GM12878 (cell line): Measurements from ENCODE around the gene FMNL2. TPM values are rescaled to one million over a fixed set of nuclear protein-coding genes. Genes with fewer than 3 reads are reported as not detected.

Experiments
- ATAC-seq: fragments of 200-7000 bp; cut with Tn5 transposase; 3 replicates; pipeline ENCODE4 v1.9.1; 2020; ENCODE audit warnings: mild to moderate bottlenecking, moderate library complexity
- BruUV-seq: library from RNA; stranded (reverse); fragments of 400-500 nt; replicated peaks from 2 replicates; lab custom pipeline; 2021; lab: Mats Ljungman, UMichigan
- CTCF ChIA-PET: fragments of 300-600 bp; sonication (Branson Sonifier 250); formaldehyde crosslinking; extraction: SDS; loops from one replicate; lab custom pipeline; 2021; ENCODE audit warnings: inconsistent platforms; lab: Yijun Ruan, JAX
- POLR2A ChIA-PET: fragments of 350-600 bp; formaldehyde crosslinking; extraction: SDS; loops from one replicate; lab custom pipeline; 2021; ENCODE audit warnings: inconsistent platforms; lab: Charles Lee
- RAD21 ChIA-PET: fragments of 300-600 bp; sonication (Branson Sonifier 250); formaldehyde crosslinking; loops from one replicate; lab custom pipeline; 2023; ENCODE audit warnings: antibody characterized with exemption; ENCODE audit not compliant: unreplicated experiment; lab: Charles Lee
- SMC1A ChIA-PET: fragments of 300-600 bp; sonication (Branson Sonifier 250); formaldehyde crosslinking; loops from one replicate; lab custom pipeline; 2023; ENCODE audit not compliant: unreplicated experiment, uncharacterized antibody; lab: Charles Lee
- DNase-seq: peaks from one replicate; pipeline ENCODE4 v3.0.0-alpha.2; 2011; ENCODE audit warnings: low read depth, low spot score
- FAIRE-seq: peaks from 3 replicates; lab custom pipeline; 2011; peaks lifted over from hg19 to GRCh38; lab: Jason Lieb, UNC
- H2AFZ ChIP-seq: 2 replicates; pipeline ENCODE4 v1.6.0; 2011; ENCODE audit warnings: low read depth, low read length, control low read depth; ENCODE audit not compliant: control insufficient read depth
- H3K27ac ChIP-seq: 2 replicates; pipeline ENCODE4 v1.5.1; 2011; ENCODE audit warnings: control low read depth; ENCODE audit not compliant: control insufficient read depth, insufficient read depth
- H3K27me3 ChIP-seq, 2 experiments: replicated peaks in 1 of 2; 2 replicates each; pipeline versions ENCODE4 v1.6.0 to v1.6.1; 2011; ENCODE audit warnings: low read length in 1 of 2; ENCODE audit not compliant: control insufficient read depth in 2 of 2, insufficient read depth in 2 of 2
- H3K36me3 ChIP-seq, 2 experiments: 2 replicates each; pipeline ENCODE4 v1.5.1; 2011; ENCODE audit warnings: low read length in 1 of 2; ENCODE audit not compliant: control insufficient read depth in 2 of 2, insufficient read depth in 2 of 2
- H3K4me1 ChIP-seq: 2 replicates; pipeline ENCODE4 v1.6.1; 2011; ENCODE audit warnings: mild to moderate bottlenecking, low read length, moderate library complexity, mixed read lengths; ENCODE audit not compliant: control insufficient read depth, insufficient read depth
- H3K4me2 ChIP-seq: 2 replicates; pipeline ENCODE4 v1.6.0; 2011; ENCODE audit warnings: control low read depth; ENCODE audit not compliant: control insufficient read depth, insufficient read depth
- H3K4me3 ChIP-seq: fragments of 200-600 bp; sonication (generic); 2 replicates; pipeline ENCODE4 v1.5.1; 2016
- H3K79me2 ChIP-seq: 2 replicates; pipeline ENCODE4 v1.6.0; 2011; ENCODE audit warnings: low read length; ENCODE audit not compliant: control insufficient read depth, insufficient read depth
- H3K9ac ChIP-seq: 2 replicates; pipeline ENCODE4 v1.8.0; 2011; ENCODE audit warnings: low read length, control low read depth, mixed read lengths; ENCODE audit not compliant: control insufficient read depth, insufficient read depth
- H3K9me3 ChIP-seq: replicated peaks from 3 replicates; pipeline ENCODE4 v1.5.1; 2011; ENCODE audit warnings: mild to moderate bottlenecking, low read length; ENCODE audit not compliant: control insufficient read depth, insufficient read depth
- H4K20me1 ChIP-seq: 2 replicates; pipeline ENCODE4 v1.6.0; 2011; ENCODE audit not compliant: control insufficient read depth, insufficient read depth
- CEBPB ChIP-seq, 2 experiments: fragments of 150-350 bp in 1 of 2; IDR thresholded peaks; 2 replicates each; pipeline ENCODE4 v1.6.1; 2012 to 2014; ENCODE audit warnings: low read depth in 2 of 2, low read length in 2 of 2, borderline replicate concordance in 1 of 2, inconsistent platforms in 1 of 2
- CREB1 ChIP-seq: IDR thresholded peaks from 2 replicates; pipeline ENCODE4 v1.6.1; 2012; ENCODE audit warnings: low read depth, mild to moderate bottlenecking, inconsistent platforms
- DPF2 ChIP-seq: fragments of 450-650 bp; IDR thresholded peaks from 2 replicates; pipeline ENCODE4 v1.6.1; 2017; ENCODE audit warnings: mild to moderate bottlenecking
- ETV6 ChIP-seq, 2 experiments: fragments of 450-650 bp in 1 of 2; IDR thresholded peaks in 1 of 2; conservative IDR thresholded peaks in 1 of 2; 2 replicates each; pipeline ENCODE4 v1.6.1; 2014; ENCODE audit warnings: antibody characterized with exemption in 1 of 2, borderline replicate concordance in 1 of 2, low read depth in 1 of 2, mild to moderate bottlenecking in 1 of 2, moderate library complexity in 1 of 2
- HDAC2 ChIP-seq: fragments of 200-600 bp; sonication (generic); IDR thresholded peaks from 2 replicates; pipeline ENCODE4 v1.6.1; 2017
- MTA2 ChIP-seq: fragments of 450-650 bp; IDR thresholded peaks from 2 replicates; pipeline ENCODE4 v1.6.1; 2016; ENCODE audit warnings: low read depth, mild to moderate bottlenecking, moderate library complexity
- MYC ChIP-seq: IDR thresholded peaks from 2 replicates; pipeline ENCODE4 v1.6.1; 2011; ENCODE audit warnings: mild to moderate bottlenecking, low read length, moderate library complexity, inconsistent platforms; ENCODE audit not compliant: insufficient read depth, insufficient replicate concordance, insufficient read length, severe bottlenecking
- NFYB ChIP-seq: IDR thresholded peaks from 2 replicates; pipeline ENCODE4 v1.6.1; 2011; ENCODE audit warnings: low read depth, mild to moderate bottlenecking, low read length, improper control_type of control experiment, moderate library complexity; ENCODE audit not compliant: insufficient read depth
- PAX8 ChIP-seq: fragments of 450-650 bp; IDR thresholded peaks from 2 replicates; pipeline ENCODE4 v1.6.1; 2017; ENCODE audit warnings: mild to moderate bottlenecking, moderate library complexity
- RCOR1 ChIP-seq: conservative IDR thresholded peaks from 2 replicates; pipeline ENCODE4 v1.6.1; 2012; ENCODE audit warnings: low read depth, low read length, improper control_type of control experiment
- RFX5 ChIP-seq: IDR thresholded peaks from 2 replicates; pipeline ENCODE4 v1.6.1; 2011; ENCODE audit warnings: low read depth, low read length, improper control_type of control experiment
- SIN3A ChIP-seq: IDR thresholded peaks from 2 replicates; pipeline ENCODE4 v1.6.1; 2012; ENCODE audit warnings: low read depth, low read length, improper control_type of control experiment
- SMARCA5 ChIP-seq: fragments of 450-650 bp; IDR thresholded peaks from 2 replicates; pipeline ENCODE4 v1.6.1; 2017; ENCODE audit warnings: mild to moderate bottlenecking
- STAT1 ChIP-seq: fragments of 450-650 bp; conservative IDR thresholded peaks from 2 replicates; pipeline ENCODE4 v1.6.1; 2014; ENCODE audit warnings: antibody characterized with exemption, mild to moderate bottlenecking
- TBL1XR1 ChIP-seq: IDR thresholded peaks from 2 replicates; pipeline ENCODE4 v1.6.1; 2012; ENCODE audit warnings: low read depth, low read length, improper control_type of control experiment
- ZZZ3 ChIP-seq: IDR thresholded peaks from 2 replicates; pipeline ENCODE4 v1.6.1; 2011; ENCODE audit warnings: low read depth; ENCODE audit not compliant: control insufficient read depth, insufficient read length
- WGBS: methylation state at CpG from one replicate; pipeline ENCODE4 v1.1.6; 2016; ENCODE audit warnings: low lambda C conversion rate; ENCODE audit not compliant: insufficient replicate concordance, insufficient coverage; ENCODE audit errors: missing lambda C conversion rate; 5-methylcytosine and 5-hydroxymethylcytosine counted together
- in situ Hi-C: fragments of 300-500 bp; cut with MboI; formaldehyde crosslinking; loops from 9 replicates; pipeline ENCODE4 v1.14.3; 2018; ENCODE audit warnings: mixed read lengths
- intact Hi-C: fragments of 100-400 bp; cut with micrococcal nuclease; formaldehyde crosslinking; loops from one replicate; pipeline ENCODE4 v1.14.2; 2022; ENCODE audit not compliant: unreplicated experiment
- polyA plus RNA-seq, 11 experiments: library from polyadenylated mRNA; depleted of rRNA in 4 of 11; unstranded in 6 of 11; stranded (reverse) in 5 of 11; fragments of >200 nt; fragmentation: Nextera tagmentation in 4 of 11; fragmentation: Illumina TruSeq in 1 of 11; extraction: Ambion mirVana in 4 of 11; extraction: Trizol in 1 of 11; gene quantifications; 1 replicate in 1 of 11; 2 replicates in 10 of 11; pipeline versions ENCODE4 v1.2.1 to v1.2.3, GENCODE V29; 2011 to 2016; ENCODE audit warnings: inconsistent platforms in 2 of 11, missing spikeins in 2 of 11, low read depth in 1 of 11
- total RNA-seq, 4 experiments: library from RNA; depleted of rRNA in 3 of 4; stranded (reverse); fragments of >200 nt in 3 of 4; fragmentation: Illumina TruSeq in 1 of 4; extraction: Trizol in 1 of 4; gene quantifications; 2 replicates each; pipeline versions ENCODE4 v1.2.1 to v1.2.3, GENCODE V29; 2013 to 2021
- TF ChIP-seq, protein P1 (sequence below): fragments of 150-350 bp; IDR thresholded peaks from 2 replicates; pipeline ENCODE4 v1.6.1; 2016; ENCODE audit warnings: low read depth, low read length
- TF ChIP-seq, protein P2 (sequence below): fragments of 450-650 bp; IDR thresholded peaks from 2 replicates; pipeline ENCODE4 v1.6.1; 2017; ENCODE audit warnings: antibody characterized with exemption, mild to moderate bottlenecking, moderate library complexity

The FMNL2 gene
- total and polyA plus RNA-seq, 10 of the 15 experiments (the other 5 are each of a cell fraction or from before 2014, with no cell fraction given), result 0.13 to 9.9 (median 0.35) TPM

DNA sequence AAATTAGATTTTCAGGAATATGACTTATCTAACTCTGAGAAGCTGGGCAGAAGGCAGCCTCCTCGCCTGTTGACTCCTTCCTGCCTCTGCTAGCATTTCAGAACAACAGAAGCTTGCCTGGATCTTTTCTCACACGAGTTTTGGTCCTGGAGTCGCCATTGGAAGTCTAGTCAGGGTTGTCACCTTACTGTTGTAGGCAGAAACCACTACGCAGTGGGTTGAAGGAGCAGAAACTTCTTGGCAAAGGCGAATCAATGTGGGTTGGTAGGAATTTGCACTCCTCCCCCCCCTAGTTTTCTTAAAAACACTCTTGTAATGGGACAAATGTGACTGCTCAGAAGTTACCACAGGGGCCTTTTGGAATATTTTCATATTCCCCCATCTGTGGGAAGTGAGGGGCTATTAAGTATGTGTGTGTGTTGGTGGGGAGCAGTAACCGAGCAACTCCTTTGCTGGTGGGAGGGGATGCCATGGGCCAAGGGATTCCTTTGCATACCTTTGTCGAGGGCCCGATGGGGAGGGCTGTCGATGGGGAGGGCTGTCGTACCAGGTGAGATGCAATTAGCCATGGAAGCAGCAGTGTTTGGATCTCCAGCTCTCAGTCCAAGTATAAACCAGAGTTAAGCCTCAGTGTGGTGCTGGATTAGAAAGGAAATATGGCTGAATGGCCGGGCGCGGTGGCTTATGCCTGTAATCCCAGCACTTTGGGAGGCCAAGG lies 117.4 kb downstream of the FMNL2 start:
- in situ Hi-C loops, result no loop called here
- Histone ChIP-seq H3K4me3 (no peak overlapping the region), H3K4me2 (no peak overlapping the region), H3K36me3 (no peaks in the 10 kb centered on the region), H3K4me1 (no peaks in the 10 kb centered on the region), H3K27me3 (no peaks in the 10 kb centered on the region), H4K20me1 (no peaks in the 10 kb centered on the region), H3K27ac (no peak overlapping the region), H3K79me2 (no peaks in the 10 kb centered on the region; the same call in 1 of the 2 replicates), H2AFZ (no peak overlapping the region), H3K9ac (no peak overlapping the region), H3K9me3 (no peaks in the 10 kb centered on the region)
- no peak for ATAC-seq
- TF ChIP-seq MTA2 (no peak), CEBPB (IDR thresholded peaks at IDR 0.05; ENCODE audit: borderline replicate concordance in 1 of 2, low read depth in 2 of 2, low read length in 2 of 2) (no peak), TBL1XR1 (no peak), DPF2 (no peak), STAT1 (no peak), HDAC2 (no peak), ETV6 (conservative IDR thresholded peaks at IDR 0.05 in 1 of 2, IDR thresholded peaks at IDR 0.05 in 1 of 2; ENCODE audit: borderline replicate concordance in 1 of 2, low read depth in 1 of 2) (no peak), RCOR1 (no peak), RFX5 (no peak), SMARCA5 (no peak), NFYB (no peak), CREB1 (no peak), ZZZ3 (no peak), SIN3A (no peak), PAX8 (no peak), MYC (no peak)
- TF ChIP-seq, protein P1, sequence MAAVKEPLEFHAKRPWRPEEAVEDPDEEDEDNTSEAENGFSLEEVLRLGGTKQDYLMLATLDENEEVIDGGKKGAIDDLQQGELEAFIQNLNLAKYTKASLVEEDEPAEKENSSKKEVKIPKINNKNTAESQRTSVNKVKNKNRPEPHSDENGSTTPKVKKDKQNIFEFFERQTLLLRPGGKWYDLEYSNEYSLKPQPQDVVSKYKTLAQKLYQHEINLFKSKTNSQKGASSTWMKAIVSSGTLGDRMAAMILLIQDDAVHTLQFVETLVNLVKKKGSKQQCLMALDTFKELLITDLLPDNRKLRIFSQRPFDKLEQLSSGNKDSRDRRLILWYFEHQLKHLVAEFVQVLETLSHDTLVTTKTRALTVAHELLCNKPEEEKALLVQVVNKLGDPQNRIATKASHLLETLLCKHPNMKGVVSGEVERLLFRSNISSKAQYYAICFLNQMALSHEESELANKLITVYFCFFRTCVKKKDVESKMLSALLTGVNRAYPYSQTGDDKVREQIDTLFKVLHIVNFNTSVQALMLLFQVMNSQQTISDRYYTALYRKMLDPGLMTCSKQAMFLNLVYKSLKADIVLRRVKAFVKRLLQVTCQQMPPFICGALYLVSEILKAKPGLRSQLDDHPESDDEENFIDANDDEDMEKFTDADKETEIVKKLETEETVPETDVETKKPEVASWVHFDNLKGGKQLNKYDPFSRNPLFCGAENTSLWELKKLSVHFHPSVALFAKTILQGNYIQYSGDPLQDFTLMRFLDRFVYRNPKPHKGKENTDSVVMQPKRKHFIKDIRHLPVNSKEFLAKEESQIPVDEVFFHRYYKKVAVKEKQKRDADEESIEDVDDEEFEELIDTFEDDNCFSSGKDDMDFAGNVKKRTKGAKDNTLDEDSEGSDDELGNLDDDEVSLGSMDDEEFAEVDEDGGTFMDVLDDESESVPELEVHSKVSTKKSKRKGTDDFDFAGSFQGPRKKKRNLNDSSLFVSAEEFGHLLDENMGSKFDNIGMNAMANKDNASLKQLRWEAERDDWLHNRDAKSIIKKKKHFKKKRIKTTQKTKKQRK, result no peak
- TF ChIP-seq, protein P2, sequence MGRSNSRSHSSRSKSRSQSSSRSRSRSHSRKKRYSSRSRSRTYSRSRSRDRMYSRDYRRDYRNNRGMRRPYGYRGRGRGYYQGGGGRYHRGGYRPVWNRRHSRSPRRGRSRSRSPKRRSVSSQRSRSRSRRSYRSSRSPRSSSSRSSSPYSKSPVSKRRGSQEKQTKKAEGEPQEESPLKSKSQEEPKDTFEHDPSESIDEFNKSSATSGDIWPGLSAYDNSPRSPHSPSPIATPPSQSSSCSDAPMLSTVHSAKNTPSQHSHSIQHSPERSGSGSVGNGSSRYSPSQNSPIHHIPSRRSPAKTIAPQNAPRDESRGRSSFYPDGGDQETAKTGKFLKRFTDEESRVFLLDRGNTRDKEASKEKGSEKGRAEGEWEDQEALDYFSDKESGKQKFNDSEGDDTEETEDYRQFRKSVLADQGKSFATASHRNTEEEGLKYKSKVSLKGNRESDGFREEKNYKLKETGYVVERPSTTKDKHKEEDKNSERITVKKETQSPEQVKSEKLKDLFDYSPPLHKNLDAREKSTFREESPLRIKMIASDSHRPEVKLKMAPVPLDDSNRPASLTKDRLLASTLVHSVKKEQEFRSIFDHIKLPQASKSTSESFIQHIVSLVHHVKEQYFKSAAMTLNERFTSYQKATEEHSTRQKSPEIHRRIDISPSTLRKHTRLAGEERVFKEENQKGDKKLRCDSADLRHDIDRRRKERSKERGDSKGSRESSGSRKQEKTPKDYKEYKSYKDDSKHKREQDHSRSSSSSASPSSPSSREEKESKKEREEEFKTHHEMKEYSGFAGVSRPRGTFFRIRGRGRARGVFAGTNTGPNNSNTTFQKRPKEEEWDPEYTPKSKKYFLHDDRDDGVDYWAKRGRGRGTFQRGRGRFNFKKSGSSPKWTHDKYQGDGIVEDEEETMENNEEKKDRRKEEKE, result no peak
- ChIA-PET SMC1A (no interaction called here), RAD21 (no interaction called here), POLR2A (no interaction called here), CTCF (interaction anchor here (0.8 kb wide), 1 partner anchor 10 kb away, joined by 3 read pairs; no protein-coding TSS in a partner anchor)
- no peak for DNase-seq
- intact Hi-C loops, result no loop called here
- BruUV-seq, result no TSS peak
- FAIRE-seq, result no peak
- 68% methylated on average over 13 of the region's 13 CpGs for WGBS
